WTC11 (cell line): ENCODE results near the gene ADRA1B.

Source experiments
- NFYB ChIP-seq: sonication (generic); formaldehyde crosslinking; conservative IDR thresholded peaks from 2 replicates; pipeline ENCODE4 v1.8.0; 2022; ENCODE audit warnings: low read depth, missing genetic modification reagents
- TCF7 ChIP-seq: sonication (generic); formaldehyde crosslinking; IDR thresholded peaks from 2 replicates; pipeline ENCODE4 v1.8.0; 2022; ENCODE audit warnings: mild to moderate bottlenecking, low read depth, missing genetic modification reagents, moderate library complexity
- TEAD1 ChIP-seq: sonication (generic); formaldehyde crosslinking; IDR thresholded peaks from 2 replicates; pipeline ENCODE4 v1.8.0; 2022; ENCODE audit warnings: mild to moderate bottlenecking, missing genetic modification reagents
- TP53 ChIP-seq: sonication (generic); formaldehyde crosslinking; IDR thresholded peaks from 2 replicates; pipeline ENCODE4 v1.8.1; 2023; ENCODE audit warnings: mild to moderate bottlenecking, missing genetic modification reagents
- ZNF121 ChIP-seq: sonication (generic); formaldehyde crosslinking; IDR thresholded peaks from 2 replicates; pipeline ENCODE4 v1.8.0; 2023; ENCODE audit warnings: missing genetic modification reagents
- ZNF317 ChIP-seq: sonication (generic); formaldehyde crosslinking; IDR thresholded peaks from 2 replicates; pipeline ENCODE4 v1.8.1; 2023; ENCODE audit warnings: low read depth, mild to moderate bottlenecking, moderate library complexity, missing genetic modification reagents, borderline replicate concordance
- TF ChIP-seq, protein P1 (sequence below): fragments of 200-600 bp; IDR thresholded peaks from 2 replicates; pipeline ENCODE4 v1.8.0; 2022; ENCODE audit warnings: antibody characterized with exemption
- TF ChIP-seq, protein P2 (sequence below): sonication (generic); formaldehyde crosslinking; IDR thresholded peaks from 2 replicates; pipeline ENCODE4 v1.8.1; 2023; ENCODE audit warnings: mild to moderate bottlenecking, missing genetic modification reagents, moderate library complexity

GRCh38 chr5:159874263-159874662, 42.0 kb upstream of the ADRA1B start:
- TF ChIP-seq, protein P1, sequence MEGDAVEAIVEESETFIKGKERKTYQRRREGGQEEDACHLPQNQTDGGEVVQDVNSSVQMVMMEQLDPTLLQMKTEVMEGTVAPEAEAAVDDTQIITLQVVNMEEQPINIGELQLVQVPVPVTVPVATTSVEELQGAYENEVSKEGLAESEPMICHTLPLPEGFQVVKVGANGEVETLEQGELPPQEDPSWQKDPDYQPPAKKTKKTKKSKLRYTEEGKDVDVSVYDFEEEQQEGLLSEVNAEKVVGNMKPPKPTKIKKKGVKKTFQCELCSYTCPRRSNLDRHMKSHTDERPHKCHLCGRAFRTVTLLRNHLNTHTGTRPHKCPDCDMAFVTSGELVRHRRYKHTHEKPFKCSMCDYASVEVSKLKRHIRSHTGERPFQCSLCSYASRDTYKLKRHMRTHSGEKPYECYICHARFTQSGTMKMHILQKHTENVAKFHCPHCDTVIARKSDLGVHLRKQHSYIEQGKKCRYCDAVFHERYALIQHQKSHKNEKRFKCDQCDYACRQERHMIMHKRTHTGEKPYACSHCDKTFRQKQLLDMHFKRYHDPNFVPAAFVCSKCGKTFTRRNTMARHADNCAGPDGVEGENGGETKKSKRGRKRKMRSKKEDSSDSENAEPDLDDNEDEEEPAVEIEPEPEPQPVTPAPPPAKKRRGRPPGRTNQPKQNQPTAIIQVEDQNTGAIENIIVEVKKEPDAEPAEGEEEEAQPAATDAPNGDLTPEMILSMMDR, result no peak
- TF ChIP-seq, protein P2, sequence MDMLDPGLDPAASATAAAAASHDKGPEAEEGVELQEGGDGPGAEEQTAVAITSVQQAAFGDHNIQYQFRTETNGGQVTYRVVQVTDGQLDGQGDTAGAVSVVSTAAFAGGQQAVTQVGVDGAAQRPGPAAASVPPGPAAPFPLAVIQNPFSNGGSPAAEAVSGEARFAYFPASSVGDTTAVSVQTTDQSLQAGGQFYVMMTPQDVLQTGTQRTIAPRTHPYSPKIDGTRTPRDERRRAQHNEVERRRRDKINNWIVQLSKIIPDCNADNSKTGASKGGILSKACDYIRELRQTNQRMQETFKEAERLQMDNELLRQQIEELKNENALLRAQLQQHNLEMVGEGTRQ (CRISPR knock-in tag), result no peak
- TF ChIP-seq ZNF121, result no peak
- no peak for TF ChIP-seq NFYB (CRISPR knock-in tag)
- TF ChIP-seq TEAD1 (CRISPR knock-in tag), result no peak
- no peak for TF ChIP-seq TCF7
- no peak for TF ChIP-seq ZNF317 (CRISPR knock-in tag)
- TF ChIP-seq TP53 (CRISPR knock-in tag), result no peak
